AG10803 (cell line): ENCODE data around the gene ABI3BP.
A peak's percentile ranks its signal among the peaks of the same experiment; 100 is the strongest.

Source experiments
- DNase-seq: peaks from one replicate; pipeline ENCODE4 v3.0.0; 2010; ENCODE audit warnings: low read depth
- H3K4me3 ChIP-seq: 2 replicates; pipeline ENCODE4 v1.5.1; 2011; ENCODE audit warnings: mild to moderate bottlenecking, low read length, control low read depth
- CTCF ChIP-seq: conservative IDR thresholded peaks from 2 replicates; pipeline ENCODE4 v1.5.1; 2011; ENCODE audit warnings: mild to moderate bottlenecking, low read length, control low read depth, inconsistent platforms

Gene ABI3BP

DNA sequence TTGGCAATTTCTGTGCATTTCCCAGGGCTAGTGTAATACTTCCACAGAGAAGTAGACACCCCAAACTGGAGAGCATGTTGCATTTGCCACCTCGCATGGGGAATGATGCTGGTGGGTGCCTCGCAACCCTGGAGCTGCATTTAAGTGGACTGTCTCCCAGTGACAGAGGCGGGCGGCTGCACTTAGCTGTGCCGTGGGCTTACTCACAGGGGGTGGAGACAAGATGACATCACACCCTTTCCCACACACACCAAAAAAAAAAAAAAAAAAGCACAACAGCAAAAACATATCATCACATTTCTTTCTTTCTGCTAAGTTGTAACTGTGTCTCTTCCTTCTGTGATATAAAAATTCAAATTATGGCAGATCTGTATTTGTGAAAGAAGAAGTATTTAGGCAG is at the start of gene ABI3BP:
TSS of gene ABI3BP (minus strand) at position 113 of the 400 bp plus-strand sequence. CDS start at position 76, 37 bp downstream.
- peak within 1 kb of the TSS; percentile 56 for H3K4me3 ChIP-seq
- peak; percentile 87 for DNase-seq
- no peak for TF ChIP-seq CTCF

- TF ChIP-seq CTCF: no peak
- DNase-seq: no peak
- H3K4me3 ChIP-seq: no peak overlapping the region
Observed at GRCh38 chr3:101039285-101039684, 46.1 kb upstream of the ABI3BP start.

GRCh38 chr3:101038880-101039279 is 45.7 kb upstream of the ABI3BP start:
- no peak for TF ChIP-seq CTCF
- no peak overlapping the region for H3K4me3 ChIP-seq
- DNase-seq: peak; percentile 81

DNA sequence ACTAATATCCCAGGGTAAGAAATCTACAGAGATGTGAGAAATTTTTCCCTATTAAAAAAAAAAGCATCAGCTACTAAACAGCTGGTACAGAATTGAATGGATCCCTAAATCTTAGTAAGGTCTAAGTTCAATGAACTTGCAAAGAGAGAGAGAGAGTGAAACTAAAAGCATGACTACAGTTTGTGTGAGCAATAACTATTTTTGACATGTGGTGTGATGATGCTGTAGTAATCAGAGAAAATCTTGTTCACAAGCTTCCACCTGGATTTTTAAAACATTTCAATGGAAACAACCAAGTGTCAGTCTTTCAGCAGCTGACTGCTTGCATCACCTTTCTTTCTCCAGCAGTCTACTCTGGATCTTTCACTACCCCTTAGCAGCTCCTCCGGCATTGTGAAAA is 45.2 kb upstream of the ABI3BP start:
- no peak overlapping the region for H3K4me3 ChIP-seq
- peak; percentile 42 for DNase-seq
- no peak for TF ChIP-seq CTCF

DNA sequence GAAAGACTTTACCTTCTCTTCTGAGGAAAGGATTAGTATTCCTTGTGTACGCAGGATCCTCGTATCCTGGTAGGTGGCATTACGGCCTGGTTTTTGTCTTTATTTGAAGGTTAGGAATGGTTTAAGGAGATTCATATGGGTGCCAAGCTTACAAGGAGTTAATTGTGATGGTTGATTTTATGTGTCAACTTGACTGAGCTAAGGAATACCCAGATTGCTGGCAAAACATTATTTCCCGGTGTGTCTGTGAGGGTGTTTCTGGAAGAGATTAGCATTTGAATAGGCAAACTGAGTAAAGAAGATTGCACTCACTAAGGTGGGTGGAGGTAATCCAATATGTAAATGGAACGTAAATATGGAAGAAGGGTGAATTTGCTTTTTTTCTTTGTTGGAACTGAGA is 44.4 kb upstream of the ABI3BP start:
- no peak overlapping the region for H3K4me3 ChIP-seq
- no peak for TF ChIP-seq CTCF
- no peak for DNase-seq

- no peak overlapping the region for H3K4me3 ChIP-seq
- peak; percentile 13 for DNase-seq
- TF ChIP-seq CTCF: no peak
Observed at GRCh38 chr3:101036676-101037075, 43.5 kb upstream of the ABI3BP start.

DNA sequence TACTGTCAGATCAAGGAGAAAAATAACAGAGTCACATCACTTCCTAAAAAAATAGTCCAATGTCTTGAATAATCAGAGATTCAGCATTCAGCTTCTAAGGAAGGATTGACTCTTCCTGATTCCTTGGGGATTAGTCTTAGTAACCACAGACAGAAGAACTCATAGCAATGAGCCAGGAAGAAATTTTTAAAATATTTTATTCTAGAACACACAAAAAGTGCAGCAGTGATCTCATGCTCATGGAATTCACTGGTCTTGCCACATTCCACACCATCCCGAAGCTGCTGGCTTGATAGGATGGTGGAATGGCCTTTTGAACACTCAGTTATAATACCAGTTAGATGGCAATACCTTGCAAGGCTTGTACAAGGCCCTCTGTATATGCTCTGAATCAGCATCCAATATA is 43.0 kb upstream of the ABI3BP start:
- H3K4me3 ChIP-seq: no peak overlapping the region
- no peak for TF ChIP-seq CTCF
- peak; percentile 98 for DNase-seq
